WI38 (cell line): ENCODE data around the gene FLRT1.

Source experiments
- H3K4me3 ChIP-seq: 2 replicates; pipeline ENCODE4 v1.5.1; 2011; ENCODE audit warnings: low read depth, mild to moderate bottlenecking, control low read depth, low read length
- CTCF ChIP-seq: IDR thresholded peaks from 2 replicates; pipeline ENCODE4 v1.5.1; 2012; ENCODE audit warnings: low read depth, mild to moderate bottlenecking, control low read depth, low read length

Gene FLRT1

GRCh38 chr11:64083398-64084080 lies 47.8 kb downstream of the FLRT1 start:
- no peak for TF ChIP-seq CTCF
- H3K4me3 ChIP-seq, result no peak overlapping the region

- TF ChIP-seq CTCF, result no peak
- no peak overlapping the region for H3K4me3 ChIP-seq
Measured at GRCh38 chr11:64084146-64084950, 48.6 kb downstream of the FLRT1 start.

GRCh38 chr11:64084951-64085710 lies 49.4 kb downstream of the FLRT1 start:
- TF ChIP-seq CTCF, result no peak
- H3K4me3 ChIP-seq, result no peak overlapping the region
